Kidney (tissue), 14 donors: ENCODE data around the gene CNPPD1. TPM values are rescaled to one million over a fixed set of nuclear protein-coding genes. Genes with fewer than 3 reads are reported as not detected.
A peak's percentile ranks its signal among the peaks of the same experiment; 100 is the strongest.

ENCODE experiments used
- DNase-seq, 5 donors: peaks; one replicate each; pipeline ENCODE4 v3.0.0-alpha.2; 2013 to 2020
- FAIRE-seq: peaks from 2 replicates; lab custom pipeline; 2012; peaks lifted over from hg19 to GRCh38; lab: Jason Lieb, UNC
- H3K27ac ChIP-seq, 2 donors: one replicate each; pipeline ENCODE4 v1.7.0; 2013; ENCODE audit warnings: low read depth in 2 of 2, low read length in 2 of 2, inconsistent platforms in 1 of 2
- H3K27me3 ChIP-seq: one replicate; pipeline ENCODE4 v1.7.1; 2013; ENCODE audit warnings: low read length, inconsistent platforms; ENCODE audit not compliant: control insufficient read depth, insufficient read depth
- H3K36me3 ChIP-seq, 3 donors: one replicate each; pipeline versions ENCODE4 v1.7.0 to v1.7.1; 2013; ENCODE audit warnings: low read length in 3 of 3, control low read depth in 1 of 3, inconsistent platforms in 1 of 3; ENCODE audit not compliant: insufficient read depth in 3 of 3, control insufficient read depth in 2 of 3
- H3K4me1 ChIP-seq, 3 donors: one replicate each; pipeline versions ENCODE4 v1.7.0 to v1.7.1; 2013; ENCODE audit warnings: low read length in 3 of 3, inconsistent platforms in 1 of 3, low read depth in 1 of 3; ENCODE audit not compliant: control insufficient read depth in 2 of 3, insufficient read depth in 2 of 3
- H3K4me3 ChIP-seq, 3 donors: one replicate each; pipeline versions ENCODE4 v1.7.0 to v1.8.1; 2013; ENCODE audit warnings: low read length in 3 of 3, control low read depth in 1 of 3, inconsistent platforms in 1 of 3
- H3K9ac ChIP-seq, 3 donors: one replicate each; pipeline versions ENCODE4 v1.7.0 to v1.7.1; 2013; ENCODE audit warnings: low read length in 3 of 3, control low read depth in 1 of 3, inconsistent platforms in 1 of 3
- H3K9me3 ChIP-seq, 3 donors: one replicate each; pipeline versions ENCODE4 v1.7.0 to v1.7.1; 2013; ENCODE audit warnings: low read length in 3 of 3, control low read depth in 1 of 3, inconsistent platforms in 1 of 3; ENCODE audit not compliant: control insufficient read depth in 2 of 3, insufficient read depth in 1 of 3
- CTCF ChIP-seq: IDR thresholded peaks from 3 replicates; pipeline ENCODE4 v1.5.1; 2012; ENCODE audit warnings: mild to moderate bottlenecking, moderate library complexity, borderline replicate concordance; ENCODE audit not compliant: insufficient read depth; ENCODE audit errors: extremely low read depth
- intact Hi-C: fragments of 100-400 bp; cut with DNase I; formaldehyde crosslinking; loops from one replicate; pipeline ENCODE4 v1.11.1; 2022
- polyA plus RNA-seq: library from polyadenylated mRNA; stranded (reverse); fragments of 350-450 nt; fragmentation: Illumina TruSeq; extraction: RNeasy Lipid Tissue Mini Kit (QIAGEN cat#74804); gene quantifications from one replicate; pipeline ENCODE4 v1.2.3, GENCODE V29; 2014; ENCODE audit warnings: low read depth, low replicate concordance; ENCODE audit not compliant: insufficient read depth
- total RNA-seq: library from RNA; stranded (reverse); fragmentation: NEBNext Ultra II Directional; extraction: Animal tissue kit (Norgen Biotek cat#: 25700); gene quantifications from one replicate; pipeline ENCODE4 v1.2.1, GENCODE V29; 2021
- donor health status: control.
- donor health status: control.
- donor health status: control.
- donor health status: control.
- donor health status: control.
- donor health status: DM: yes; HTN: yes; CAD: no.
- donor health status: Normal renal cell carcinoma (clear cell type).

The CNPPD1 gene
- total and polyA plus RNA-seq, 2 donors from 2014 or later: 97.5 to 131 TPM

DNA sequence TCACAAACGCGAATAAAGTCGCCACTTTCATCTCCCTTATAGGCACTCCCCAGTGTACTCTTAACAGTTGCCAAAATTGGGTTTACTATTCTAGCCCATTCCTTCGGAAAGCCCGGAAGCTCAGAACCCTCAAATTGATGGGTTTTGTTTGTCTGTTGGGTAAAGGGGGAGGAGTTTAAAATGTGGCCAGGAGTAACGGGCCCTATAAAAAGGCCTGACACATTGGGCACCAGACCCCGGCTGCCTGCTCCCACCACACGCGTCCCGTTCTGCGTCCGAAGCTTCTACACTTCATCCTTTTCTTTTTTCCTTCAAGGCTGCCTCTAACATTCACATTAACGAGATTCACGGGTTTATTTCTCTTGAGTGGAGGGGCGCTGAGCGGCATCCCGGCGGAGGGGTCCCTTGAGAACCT lies 16.9 kb downstream of the CNPPD1 start:
- DNase-seq: no peak
- intact Hi-C loops: loop anchor here (10.0 kb wide), 2 partner anchors 105 to 125 kb away; no protein-coding TSS in a partner anchor
- Histone ChIP-seq H3K27ac (peak overlapping the region in 1 of 2 donors; percentile 95), H3K9ac (peak overlapping the region; percentile 11 to 44 (median 41)), H3K27me3 (no peaks in the 10 kb centered on the region), H3K9me3 (no peaks in the 10 kb centered on the region), H3K4me3 (peak overlapping the region; percentile 25 to 68 (median 50)), H3K4me1 (peaks cover 0 to 3% (median 0%) of the 10 kb centered on the region in 3 donors), H3K36me3 (peaks cover 0 to 3% (median 0%) of the 10 kb centered on the region in 3 donors)
- no peak for FAIRE-seq
- TF ChIP-seq CTCF: no peak

DNA sequence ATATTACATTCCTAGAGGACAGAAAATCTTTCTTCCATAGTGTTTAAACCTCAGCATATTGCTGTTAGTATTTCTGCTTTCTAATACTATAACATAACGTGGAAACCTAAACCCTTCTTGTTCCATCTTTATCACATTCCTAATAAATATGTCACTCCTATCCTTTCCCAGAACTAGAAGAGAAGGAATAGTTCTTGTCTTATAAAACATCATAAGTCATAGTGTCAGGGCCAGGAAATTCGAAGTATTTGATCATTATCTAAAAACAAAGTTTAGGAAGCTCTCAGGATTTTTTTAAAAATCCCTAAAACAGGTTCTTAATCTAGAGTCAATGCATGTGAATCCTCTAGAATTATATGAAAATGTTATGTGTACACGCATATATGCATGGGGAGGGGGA lies 18.1 kb downstream of the CNPPD1 start:
- DNase-seq: no peak
- no peak for TF ChIP-seq CTCF

GRCh38 chr2:219158025-219158424 lies 18.7 kb downstream of the CNPPD1 start:
- no peak overlapping the region for H3K9ac ChIP-seq
- H3K4me3 ChIP-seq: no peak overlapping the region
- intact Hi-C loops: loop anchor here (10.0 kb wide), 1 partner anchor 103 kb away; no protein-coding TSS in a partner anchor
- H3K4me1 ChIP-seq: peaks cover 0 to 3% (median 0%) of the 10 kb centered on the region in 3 donors
- no peak for TF ChIP-seq CTCF
- no peaks in the 10 kb centered on the region for H3K9me3 ChIP-seq
- FAIRE-seq (no peak), DNase-seq (no peak)
- peaks cover 0 to 3% (median 0%) of the 10 kb centered on the region in 3 donors for H3K36me3 ChIP-seq
- no peaks in the 10 kb centered on the region for H3K27me3 ChIP-seq
- no peak overlapping the region for H3K27ac ChIP-seq

More for the DNA sequence above, 18.1 kb downstream of the CNPPD1 start:
- H3K9ac ChIP-seq: no peak overlapping the region
- peaks cover 0 to 3% (median 0%) of the 10 kb centered on the region in 3 donors for H3K4me1 ChIP-seq
- intact Hi-C loops: loop anchor here (10.0 kb wide), 1 partner anchor 104 kb away; no protein-coding TSS in a partner anchor
- no peak overlapping the region for H3K27ac ChIP-seq
- no peak overlapping the region for H3K4me3 ChIP-seq
- H3K36me3 ChIP-seq: peaks cover 0 to 3% (median 0%) of the 10 kb centered on the region in 3 donors
- no peak for FAIRE-seq
- no peaks in the 10 kb centered on the region for H3K27me3 ChIP-seq
- H3K9me3 ChIP-seq: no peaks in the 10 kb centered on the region
